Measurements from ENCODE around the gene BNC2.

The BNC2 gene

GRCh38 chr9:16627521-16627920 is 242.9 kb downstream of the BNC2 start:
- H3K9ac ChIP-seq (ENCODE audit: low read length) = no peak overlapping the region

GRCh38 chr9:16626577-16627130 is 243.8 kb downstream of the BNC2 start:
- Histone ChIP-seq H3K9ac (ENCODE audit: low read length) (no peak overlapping the region), H3K4me1 (ENCODE audit: control insufficient read depth, insufficient read depth, low read length) (peaks cover 8% of the 10 kb centered on the region), H3K36me3 (ENCODE audit: control insufficient read depth, insufficient read depth, low read length) (no peaks in the 10 kb centered on the region), H3K9me3 (ENCODE audit: control insufficient read depth, low read length) (no peaks in the 10 kb centered on the region), H3K4me3 (ENCODE audit: low read length) (no peak overlapping the region), H3K27me3 (ENCODE audit: control insufficient read depth, insufficient read depth, low read length) (no peaks in the 10 kb centered on the region)

More at GRCh38 chr9:16627521-16627920, 242.9 kb downstream of the BNC2 start:
- no peak overlapping the region for H3K4me3 ChIP-seq (ENCODE audit: low read length)
- peaks cover 8% of the 10 kb centered on the region for H3K4me1 ChIP-seq (ENCODE audit: control insufficient read depth, insufficient read depth, low read length)
- H3K9me3 ChIP-seq (ENCODE audit: control insufficient read depth, low read length) = no peaks in the 10 kb centered on the region
- no peaks in the 10 kb centered on the region for H3K27me3 ChIP-seq (ENCODE audit: control insufficient read depth, insufficient read depth, low read length)
- no peaks in the 10 kb centered on the region for H3K36me3 ChIP-seq (ENCODE audit: control insufficient read depth, insufficient read depth, low read length)

GRCh38 chr9:16625811-16626210 is 244.7 kb downstream of the BNC2 start:
- H3K27me3 ChIP-seq (ENCODE audit: control insufficient read depth, insufficient read depth, low read length) = no peaks in the 10 kb centered on the region
- no peak overlapping the region for H3K9ac ChIP-seq (ENCODE audit: low read length)
- H3K36me3 ChIP-seq (ENCODE audit: control insufficient read depth, insufficient read depth, low read length) = no peaks in the 10 kb centered on the region
- no peaks in the 10 kb centered on the region for H3K9me3 ChIP-seq (ENCODE audit: control insufficient read depth, low read length)
- peaks cover 8% of the 10 kb centered on the region for H3K4me1 ChIP-seq (ENCODE audit: control insufficient read depth, insufficient read depth, low read length)
- H3K4me3 ChIP-seq (ENCODE audit: low read length) = no peak overlapping the region

GRCh38 chr9:16625161-16625631 is 245.3 kb downstream of the BNC2 start:
- H3K9ac ChIP-seq (ENCODE audit: low read length) = no peak overlapping the region

GRCh38 chr9:16624744-16625117 is 245.7 kb downstream of the BNC2 start:
- no peaks in the 10 kb centered on the region for H3K9me3 ChIP-seq (ENCODE audit: control insufficient read depth, low read length)
- H3K4me3 ChIP-seq (ENCODE audit: low read length) = no peak overlapping the region
- H3K36me3 ChIP-seq (ENCODE audit: control insufficient read depth, insufficient read depth, low read length) = no peaks in the 10 kb centered on the region
- peaks cover 8% of the 10 kb centered on the region for H3K4me1 ChIP-seq (ENCODE audit: control insufficient read depth, insufficient read depth, low read length)
- no peak overlapping the region for H3K9ac ChIP-seq (ENCODE audit: low read length)
- no peaks in the 10 kb centered on the region for H3K27me3 ChIP-seq (ENCODE audit: control insufficient read depth, insufficient read depth, low read length)

More at GRCh38 chr9:16625161-16625631, 245.3 kb downstream of the BNC2 start:
- Histone ChIP-seq H3K27me3 (ENCODE audit: control insufficient read depth, insufficient read depth, low read length) (no peaks in the 10 kb centered on the region), H3K4me1 (ENCODE audit: control insufficient read depth, insufficient read depth, low read length) (peaks cover 8% of the 10 kb centered on the region), H3K36me3 (ENCODE audit: control insufficient read depth, insufficient read depth, low read length) (no peaks in the 10 kb centered on the region), H3K9me3 (ENCODE audit: control insufficient read depth, low read length) (no peaks in the 10 kb centered on the region), H3K4me3 (ENCODE audit: low read length) (no peak overlapping the region)

GRCh38 chr9:16623989-16624743 is 246.3 kb downstream of the BNC2 start:
- no peaks in the 10 kb centered on the region for H3K9me3 ChIP-seq (ENCODE audit: control insufficient read depth, low read length)
- H3K27me3 ChIP-seq (ENCODE audit: control insufficient read depth, insufficient read depth, low read length) = no peaks in the 10 kb centered on the region
- H3K4me3 ChIP-seq (ENCODE audit: low read length) = no peak overlapping the region
- H3K36me3 ChIP-seq (ENCODE audit: control insufficient read depth, insufficient read depth, low read length) = no peaks in the 10 kb centered on the region
- peaks cover 8% of the 10 kb centered on the region for H3K4me1 ChIP-seq (ENCODE audit: control insufficient read depth, insufficient read depth, low read length)
- H3K9ac ChIP-seq (ENCODE audit: low read length) = no peak overlapping the region

- Histone ChIP-seq H3K9ac (ENCODE audit: low read length) (no peak overlapping the region), H3K9me3 (ENCODE audit: control insufficient read depth, low read length) (no peaks in the 10 kb centered on the region), H3K4me3 (ENCODE audit: low read length) (no peak overlapping the region), H3K4me1 (ENCODE audit: control insufficient read depth, insufficient read depth, low read length) (peaks cover 8% of the 10 kb centered on the region), H3K36me3 (ENCODE audit: control insufficient read depth, insufficient read depth, low read length) (no peaks in the 10 kb centered on the region), H3K27me3 (ENCODE audit: control insufficient read depth, insufficient read depth, low read length) (no peaks in the 10 kb centered on the region)
Measured at GRCh38 chr9:16622541-16622940, 247.9 kb downstream of the BNC2 start.

- Histone ChIP-seq H3K9ac (ENCODE audit: low read length) (no peak overlapping the region), H3K36me3 (ENCODE audit: control insufficient read depth, insufficient read depth, low read length) (no peaks in the 10 kb centered on the region), H3K4me1 (ENCODE audit: control insufficient read depth, insufficient read depth, low read length) (no peaks in the 10 kb centered on the region), H3K27me3 (ENCODE audit: control insufficient read depth, insufficient read depth, low read length) (no peaks in the 10 kb centered on the region), H3K4me3 (ENCODE audit: low read length) (no peak overlapping the region), H3K9me3 (ENCODE audit: control insufficient read depth, low read length) (no peaks in the 10 kb centered on the region)
Measured at GRCh38 chr9:16619914-16620520, 250.5 kb downstream of the BNC2 start.

GRCh38 chr9:16619402-16619801 is 251.1 kb downstream of the BNC2 start:
- no peaks in the 10 kb centered on the region for H3K36me3 ChIP-seq (ENCODE audit: control insufficient read depth, insufficient read depth, low read length)
- H3K9me3 ChIP-seq (ENCODE audit: control insufficient read depth, low read length) = no peaks in the 10 kb centered on the region
- no peaks in the 10 kb centered on the region for H3K4me1 ChIP-seq (ENCODE audit: control insufficient read depth, insufficient read depth, low read length)
- H3K27me3 ChIP-seq (ENCODE audit: control insufficient read depth, insufficient read depth, low read length) = no peaks in the 10 kb centered on the region
- no peak overlapping the region for H3K9ac ChIP-seq (ENCODE audit: low read length)
- H3K4me3 ChIP-seq (ENCODE audit: low read length) = no peak overlapping the region

- H3K36me3 ChIP-seq (ENCODE audit: control insufficient read depth, insufficient read depth, low read length) = no peaks in the 10 kb centered on the region
- H3K4me1 ChIP-seq (ENCODE audit: control insufficient read depth, insufficient read depth, low read length) = no peaks in the 10 kb centered on the region
- H3K9ac ChIP-seq (ENCODE audit: low read length) = no peak overlapping the region
- no peaks in the 10 kb centered on the region for H3K9me3 ChIP-seq (ENCODE audit: control insufficient read depth, low read length)
- H3K4me3 ChIP-seq (ENCODE audit: low read length) = no peak overlapping the region
- no peaks in the 10 kb centered on the region for H3K27me3 ChIP-seq (ENCODE audit: control insufficient read depth, insufficient read depth, low read length)
Measured at GRCh38 chr9:16618524-16618923, 251.9 kb downstream of the BNC2 start.

GRCh38 chr9:16616686-16617085 is 253.8 kb downstream of the BNC2 start:
- H3K27me3 ChIP-seq (ENCODE audit: control insufficient read depth, insufficient read depth, low read length) = no peaks in the 10 kb centered on the region
- no peaks in the 10 kb centered on the region for H3K9me3 ChIP-seq (ENCODE audit: control insufficient read depth, low read length)
- no peaks in the 10 kb centered on the region for H3K36me3 ChIP-seq (ENCODE audit: control insufficient read depth, insufficient read depth, low read length)
- no peaks in the 10 kb centered on the region for H3K4me1 ChIP-seq (ENCODE audit: control insufficient read depth, insufficient read depth, low read length)
- H3K4me3 ChIP-seq (ENCODE audit: low read length) = no peak overlapping the region
- H3K9ac ChIP-seq (ENCODE audit: low read length) = no peak overlapping the region

- H3K27me3 ChIP-seq (ENCODE audit: control insufficient read depth, insufficient read depth, low read length) = no peaks in the 10 kb centered on the region
- no peaks in the 10 kb centered on the region for H3K9me3 ChIP-seq (ENCODE audit: control insufficient read depth, low read length)
- H3K4me1 ChIP-seq (ENCODE audit: control insufficient read depth, insufficient read depth, low read length) = no peaks in the 10 kb centered on the region
- no peak overlapping the region for H3K9ac ChIP-seq (ENCODE audit: low read length)
- H3K4me3 ChIP-seq (ENCODE audit: low read length) = no peak overlapping the region
- H3K36me3 ChIP-seq (ENCODE audit: control insufficient read depth, insufficient read depth, low read length) = no peaks in the 10 kb centered on the region
Measured at GRCh38 chr9:16615451-16615850, 255.0 kb downstream of the BNC2 start.

Measured in mucosa of stomach (tissue), 1 donor.